Tibial nerve (tissue), 4 donors: ENCODE measurements around the gene ANKH.

Source experiments
- EP300 ChIP-seq, 2 donors: sonication (generic); formaldehyde crosslinking; IDR thresholded peaks; one replicate each; pipeline ENCODE4 v1.6.1; 2017; ENCODE audit warnings: antibody characterized with exemption in 2 of 2, mild to moderate bottlenecking in 1 of 2
- POLR2A ChIP-seq, 2 donors: fragments of 450-650 bp; IDR thresholded peaks; one replicate each; pipeline ENCODE4 v1.6.1; 2017; ENCODE audit warnings: antibody characterized with exemption in 2 of 2, mild to moderate bottlenecking in 2 of 2, moderate library complexity in 2 of 2
- TF ChIP-seq, protein P1 (sequence below), 5 experiments: fragments of 200-600 bp in 3 of 5; fragments of 450-650 bp in 2 of 5; sonication (generic) in 3 of 5; IDR thresholded peaks; one replicate each; pipeline ENCODE4 v1.5.1; 2016 to 2019; ENCODE audit warnings: antibody characterized with exemption in 5 of 5, mild to moderate bottlenecking in 3 of 5, moderate library complexity in 2 of 5

GRCh38 chr5:14826714-14827113 is 44.9 kb downstream of the ANKH start:
- TF ChIP-seq POLR2A (IDR thresholded peaks at IDR 0.05) = no peak
- no peak for TF ChIP-seq EP300 (IDR thresholded peaks at IDR 0.05)
- TF ChIP-seq, protein P1, sequence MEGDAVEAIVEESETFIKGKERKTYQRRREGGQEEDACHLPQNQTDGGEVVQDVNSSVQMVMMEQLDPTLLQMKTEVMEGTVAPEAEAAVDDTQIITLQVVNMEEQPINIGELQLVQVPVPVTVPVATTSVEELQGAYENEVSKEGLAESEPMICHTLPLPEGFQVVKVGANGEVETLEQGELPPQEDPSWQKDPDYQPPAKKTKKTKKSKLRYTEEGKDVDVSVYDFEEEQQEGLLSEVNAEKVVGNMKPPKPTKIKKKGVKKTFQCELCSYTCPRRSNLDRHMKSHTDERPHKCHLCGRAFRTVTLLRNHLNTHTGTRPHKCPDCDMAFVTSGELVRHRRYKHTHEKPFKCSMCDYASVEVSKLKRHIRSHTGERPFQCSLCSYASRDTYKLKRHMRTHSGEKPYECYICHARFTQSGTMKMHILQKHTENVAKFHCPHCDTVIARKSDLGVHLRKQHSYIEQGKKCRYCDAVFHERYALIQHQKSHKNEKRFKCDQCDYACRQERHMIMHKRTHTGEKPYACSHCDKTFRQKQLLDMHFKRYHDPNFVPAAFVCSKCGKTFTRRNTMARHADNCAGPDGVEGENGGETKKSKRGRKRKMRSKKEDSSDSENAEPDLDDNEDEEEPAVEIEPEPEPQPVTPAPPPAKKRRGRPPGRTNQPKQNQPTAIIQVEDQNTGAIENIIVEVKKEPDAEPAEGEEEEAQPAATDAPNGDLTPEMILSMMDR (IDR thresholded peaks at IDR 0.05) = no peak
